H1 (cell line): ENCODE results near the gene C22orf39. TPM values are rescaled to one million over a fixed set of nuclear protein-coding genes. Genes with fewer than 3 reads are reported as not detected.

Experiments
- CTCF ChIA-PET: fragments of 300-600 bp; sonication (Branson Sonifier 250); formaldehyde crosslinking; loops from one replicate; lab custom pipeline; 2021; ENCODE audit not compliant: partially characterized antibody; lab: Charles Lee
- POLR2A ChIA-PET: fragments of 300-600 bp; sonication (Branson Sonifier 250); formaldehyde crosslinking; loops from one replicate; lab custom pipeline; 2021; ENCODE audit warnings: inconsistent platforms; ENCODE audit not compliant: partially characterized antibody; lab: Charles Lee
- DNase-seq, 2 experiments: peaks; one replicate each; pipeline versions ENCODE4 v3.0.0 to v3.0.0-alpha.2; 2010 to 2022; ENCODE audit warnings: low spot score in 2 of 2, low read depth in 1 of 2, mixed read lengths in 1 of 2
- FAIRE-seq: peaks from 2 replicates; lab custom pipeline; 2011; peaks lifted over from hg19 to GRCh38; lab: Jason Lieb, UNC
- H2AFZ ChIP-seq: 2 replicates; pipeline ENCODE4 v1.8.1; 2012; ENCODE audit warnings: low read length, inconsistent platforms
- H2AK5ac ChIP-seq: 2 replicates; pipeline ENCODE4 v1.6.1; 2013; ENCODE audit warnings: low read depth, low read length
- H2BK120ac ChIP-seq: replicated peaks from 2 replicates; pipeline ENCODE3; 2013; ENCODE audit warnings: low read depth, low read length, inconsistent platforms
- H2BK12ac ChIP-seq: 2 replicates; pipeline ENCODE4 v1.6.1; 2013; ENCODE audit warnings: low read depth, low read length
- H2BK15ac ChIP-seq: 2 replicates; pipeline ENCODE4 v1.6.1; 2013; ENCODE audit warnings: low read length
- H2BK20ac ChIP-seq: 2 replicates; pipeline ENCODE4 v1.6.1; 2013; ENCODE audit warnings: low read length
- H2BK5ac ChIP-seq: 2 replicates; pipeline ENCODE4 v1.6.1; 2013; ENCODE audit warnings: low read depth, low read length
- H3K14ac ChIP-seq: 2 replicates; pipeline ENCODE4 v1.6.1; 2013; ENCODE audit warnings: inconsistent platforms; ENCODE audit not compliant: insufficient read length
- H3K18ac ChIP-seq: 2 replicates; pipeline ENCODE4 v1.6.1; 2013; ENCODE audit warnings: low read length; ENCODE audit errors: extremely low read depth
- H3K23ac ChIP-seq: 2 replicates; pipeline ENCODE4 v1.6.1; 2013; ENCODE audit warnings: inconsistent platforms; ENCODE audit not compliant: insufficient read length
- H3K23me2 ChIP-seq: 2 replicates; pipeline ENCODE4 v1.6.1; 2013; ENCODE audit warnings: low read depth, low read length
- H3K27ac ChIP-seq: 2 replicates; pipeline ENCODE4 v1.6.1; 2011; ENCODE audit warnings: low read depth, low read length, inconsistent platforms
- H3K27me3 ChIP-seq, 4 experiments: replicated peaks in 1 of 4; 1 replicate in 1 of 4; 2 replicates in 3 of 4; pipeline versions ENCODE4 v1.6.1 to v1.8.1; 2011 to 2013; ENCODE audit warnings: low read length in 3 of 4, mild to moderate bottlenecking in 3 of 4, inconsistent platforms in 2 of 4, mixed read lengths in 2 of 4, moderate library complexity in 1 of 4; ENCODE audit not compliant: control insufficient read depth in 3 of 4, insufficient read depth in 3 of 4; ENCODE audit errors: extremely low read depth in 1 of 4
- H3K36me3 ChIP-seq, 4 experiments: 2 replicates each; pipeline versions ENCODE4 v1.6.1 to v1.8.1; 2011 to 2013; ENCODE audit warnings: mild to moderate bottlenecking in 4 of 4, low read length in 3 of 4, moderate library complexity in 2 of 4, control low read depth in 1 of 4, inconsistent platforms in 1 of 4; ENCODE audit not compliant: insufficient read depth in 4 of 4, control insufficient read depth in 2 of 4
- H3K4ac ChIP-seq: replicated peaks from 2 replicates; pipeline ENCODE3; 2013; ENCODE audit warnings: low read length, low read depth, mixed read lengths, inconsistent platforms; ENCODE audit not compliant: insufficient read length
- H3K4me1 ChIP-seq, 4 experiments: replicated peaks in 1 of 4; 1 replicate in 1 of 4; 2 replicates in 3 of 4; pipeline versions ENCODE4 v1.6.1 to v1.8.1; 2011 to 2013; ENCODE audit warnings: low read length in 3 of 4, inconsistent platforms in 2 of 4, mixed read lengths in 1 of 4; ENCODE audit not compliant: insufficient read depth in 4 of 4, control insufficient read depth in 3 of 4
- H3K4me2 ChIP-seq, 2 experiments: 2 replicates each; pipeline versions ENCODE4 v1.6.1 to v1.8.1; 2011 to 2013; ENCODE audit warnings: low read depth in 2 of 2, low read length in 2 of 2, control low read depth in 1 of 2, inconsistent platforms in 1 of 2, mild to moderate bottlenecking in 1 of 2; ENCODE audit not compliant: insufficient read depth in 1 of 2
- H3K4me3 ChIP-seq, 4 experiments: fragments of 200-600, 300-600 bp in 1 of 4; sonication (generic), shearing (Covaris generic), sonication (Bioruptor Twin) in 1 of 4; 2 replicates each; pipeline versions ENCODE4 v1.5.1 to v1.8.1; 2011 to 2016; ENCODE audit warnings: low read length in 4 of 4, low read depth in 3 of 4, control low read depth in 2 of 4, inconsistent platforms in 2 of 4, mild to moderate bottlenecking in 2 of 4, mixed read lengths in 1 of 4, moderate library complexity in 1 of 4; ENCODE audit not compliant: insufficient read depth in 2 of 4; ENCODE audit errors: extremely low read depth in 1 of 4
- H3K56ac ChIP-seq: replicated peaks from 2 replicates; pipeline ENCODE3; 2013; ENCODE audit warnings: low read depth, mild to moderate bottlenecking, mixed read lengths, low read length, inconsistent platforms; ENCODE audit not compliant: insufficient read length
- H3K79me1 ChIP-seq: 2 replicates; pipeline ENCODE4 v1.6.1; 2013; ENCODE audit warnings: low read depth, low read length, control low read depth
- H3K79me2 ChIP-seq, 2 experiments: 2 replicates each; pipeline versions ENCODE4 v1.6.1 to v1.8.1; 2012 to 2013; ENCODE audit warnings: low read length in 2 of 2, mild to moderate bottlenecking in 2 of 2, inconsistent platforms in 1 of 2; ENCODE audit not compliant: insufficient read depth in 2 of 2, control insufficient read depth in 1 of 2
- H3K9ac ChIP-seq, 4 experiments: replicated peaks in 1 of 4; 1 replicate in 1 of 4; 2 replicates in 3 of 4; pipeline versions ENCODE4 v1.6.1 to v1.8.1; 2011 to 2013; ENCODE audit warnings: low read depth in 3 of 4, low read length in 3 of 4, control low read depth in 2 of 4, mild to moderate bottlenecking in 2 of 4, moderate library complexity in 2 of 4, inconsistent platforms in 1 of 4; ENCODE audit errors: extremely low read depth in 1 of 4
- H3K9me3 ChIP-seq, 2 experiments: 2 replicates each; pipeline versions ENCODE4 v1.6.1 to v1.8.1; 2012 to 2013; ENCODE audit warnings: mild to moderate bottlenecking in 2 of 2, moderate library complexity in 2 of 2, control low read depth in 1 of 2, inconsistent platforms in 1 of 2, low read depth in 1 of 2, low read length in 1 of 2, mixed read lengths in 1 of 2; ENCODE audit not compliant: insufficient read depth in 2 of 2
- H4K20me1 ChIP-seq, 2 experiments: replicated peaks in 1 of 2; 2 replicates each; pipeline versions ENCODE3 to v1.8.1; 2011 to 2013; ENCODE audit warnings: inconsistent platforms in 2 of 2, low read length in 2 of 2, mild to moderate bottlenecking in 1 of 2; ENCODE audit not compliant: insufficient read depth in 2 of 2, control insufficient read depth in 1 of 2
- H4K5ac ChIP-seq: 2 replicates; pipeline ENCODE4 v1.6.1; 2013; ENCODE audit warnings: low read length, low read depth, mixed read lengths, inconsistent platforms; ENCODE audit not compliant: insufficient read length
- H4K8ac ChIP-seq: 2 replicates; pipeline ENCODE4 v1.8.0; 2013; ENCODE audit warnings: mild to moderate bottlenecking, moderate library complexity, low read length, inconsistent platforms; ENCODE audit not compliant: insufficient read depth; ENCODE audit errors: extremely low read depth
- H4K91ac ChIP-seq: replicated peaks from 2 replicates; pipeline ENCODE3; 2013; ENCODE audit warnings: low read length, mixed read lengths, inconsistent platforms; ENCODE audit not compliant: insufficient read length
- CEBPB ChIP-seq: IDR thresholded peaks from 2 replicates; pipeline ENCODE4 v1.6.1; 2012; ENCODE audit warnings: low read depth, low read length
- EGR1 ChIP-seq: IDR thresholded peaks from 2 replicates; pipeline ENCODE4 v1.6.1; 2011; ENCODE audit warnings: low read depth, low read length, borderline replicate concordance
- GABPA ChIP-seq: IDR thresholded peaks from 2 replicates; pipeline ENCODE4 v1.6.1; 2011; ENCODE audit warnings: mild to moderate bottlenecking, low read length, moderate library complexity, borderline replicate concordance; ENCODE audit not compliant: insufficient read depth
- TEAD4 ChIP-seq: IDR thresholded peaks from 2 replicates; pipeline ENCODE4 v1.6.1; 2012; ENCODE audit warnings: low read depth, low read length, inconsistent platforms, mixed read lengths
- WGBS, 2 experiments: shearing (Covaris generic) in 1 of 2; methylation state at CpG; one replicate each; pipeline versions ENCODE4 v1.1.6 to v1.1.7; 2013 to 2015; ENCODE audit warnings: low lambda C conversion rate in 2 of 2, mixed read lengths in 2 of 2, inconsistent platforms in 1 of 2, low coverage in 1 of 2, missing lambda C conversion rate in 1 of 2; ENCODE audit not compliant: insufficient replicate concordance in 2 of 2, insufficient coverage in 1 of 2, insufficient read length in 1 of 2; ENCODE audit errors: extremely low coverage in 1 of 2, missing lambda C conversion rate in 1 of 2; 5-methylcytosine and 5-hydroxymethylcytosine counted together
- polyA plus RNA-seq, 7 experiments: library from polyadenylated mRNA; depleted of rRNA in 3 of 7; stranded (reverse) in 5 of 7; unstranded in 2 of 7; fragments of >200 nt in 5 of 7; fragments of 200-250 nt in 2 of 7; gene quantifications; 1 replicate in 5 of 7; 2 replicates in 1 of 7; 4 replicates in 1 of 7; pipeline versions ENCODE4 v1.2.1 to v1.2.3, GENCODE V29; 2011 to 2013; ENCODE audit warnings: missing spikeins in 2 of 7, mixed read lengths in 2 of 7
- total RNA-seq: library from RNA; stranded (reverse); fragmentation: NEBNext Ultra II Directional; extraction: Animal tissue kit (Norgen Biotek cat#: 25700); gene quantifications from 2 replicates; pipeline ENCODE4 v1.2.1, GENCODE V29; 2021

C22orf39 gene
- total and polyA plus RNA-seq, 2 of the 8 experiments (the other 6 are each of a cell fraction or from before 2014, with no cell fraction given) = 22.7 to 27.7 TPM

GRCh38 chr22:19455033-19455432 lies 7.5 kb upstream of the C22orf39 start:
- Histone ChIP-seq H3K4me2 (no peak overlapping the region), H4K5ac (no peak overlapping the region), H4K91ac (no peak overlapping the region), H4K8ac (no peak overlapping the region), H3K79me2 (no peaks in the 10 kb centered on the region), H3K4me1 (no peaks in the 10 kb centered on the region), H4K20me1 (peaks cover 0 to 10% of the 10 kb centered on the region in 2 experiments), H3K4ac (no peak overlapping the region), H2BK5ac (no peak overlapping the region), H2AK5ac (no peak overlapping the region), H2BK12ac (no peak overlapping the region), H3K79me1 (no peaks in the 10 kb centered on the region; the same call in 1 of the 2 replicates), H3K23ac (no peak overlapping the region), H3K9me3 (no peaks in the 10 kb centered on the region), H3K36me3 (peaks cover 9 to 69% (median 43%) of the 10 kb centered on the region in 4 experiments), H2BK120ac (no peak overlapping the region), H3K27ac (no peak overlapping the region), H2BK20ac (no peak overlapping the region), H3K27me3 (no peaks in the 10 kb centered on the region), H2BK15ac (no peak overlapping the region), H3K4me3 (no peak overlapping the region), H3K23me2 (no peaks in the 10 kb centered on the region), H3K56ac (no peak overlapping the region), H3K14ac (no peak overlapping the region), H2AFZ (no peak overlapping the region), H3K9ac (no peak overlapping the region), H3K18ac (no peak overlapping the region)
- 88% methylated on average over 2 of the region's 2 CpGs; no CpG with 5 or more reads in 1 of the 2 experiments for WGBS, 2 experiments
- ChIA-PET POLR2A (interaction anchor here (3.4 kb wide), 1 partner anchor 11 kb away, joined by 12 read pairs; no protein-coding TSS in a partner anchor), CTCF (interaction anchor here (0.7 to 4.7 kb wide), 5 partner anchors 11 to 177 kb away, joined by 3 to 19 read pairs (median 4); no protein-coding TSS in a partner anchor)
- no peak for DNase-seq
- no peak for TF ChIP-seq TEAD4
- TF ChIP-seq GABPA = no peak
- TF ChIP-seq EGR1 = no peak
- no peak for TF ChIP-seq CEBPB
- no peak for FAIRE-seq
